Measurements from ENCODE around the gene IL3RA.
"Not testable (repeated sequence)": the region's sequence is repeated elsewhere in the genome, so short reads cannot be mapped to it uniquely, and the experiment has no call there.

The IL3RA gene

GRCh38 chrX:1330605-1331004 lies 6.0 kb upstream of the IL3RA start:
- peak; percentile 47 for DNase-seq (ENCODE audit: low spot score)

- not testable (repeated sequence) for DNase-seq (ENCODE audit: low spot score)
These were observed 4.2 kb upstream of the IL3RA start for GRCh38 chrX:1332433-1332832.

- DNase-seq (ENCODE audit: low spot score): no peak
These were observed 1.7 kb upstream of the IL3RA start for GRCh38 chrX:1334854-1335253.

GRCh38 chrX:1336948-1337779 lies 579 bp downstream of the IL3RA start:
- no peak for DNase-seq (ENCODE audit: low spot score)

- DNase-seq (ENCODE audit: low spot score): no peak
These were observed 5.1 kb downstream of the IL3RA start for GRCh38 chrX:1341545-1342184.

- not testable (repeated sequence) for DNase-seq (ENCODE audit: low spot score)
These were observed 13.0 kb downstream of the IL3RA start for GRCh38 chrX:1349606-1350005.

GRCh38 chrX:1351981-1352714 lies 15.6 kb downstream of the IL3RA start:
- DNase-seq (ENCODE audit: low spot score): no peak

- DNase-seq (ENCODE audit: low spot score): no peak
These were observed 17.7 kb downstream of the IL3RA start for GRCh38 chrX:1354036-1355019.

- DNase-seq (ENCODE audit: low spot score): no peak
These were observed 18.8 kb downstream of the IL3RA start for GRCh38 chrX:1355131-1356046.

- DNase-seq (ENCODE audit: low spot score): no peak
These were observed 21.4 kb downstream of the IL3RA start for GRCh38 chrX:1357993-1358392.

- no peak for DNase-seq (ENCODE audit: low spot score)
These were observed 22.4 kb downstream of the IL3RA start for GRCh38 chrX:1358793-1359476.

GRCh38 chrX:1359477-1359873 lies 22.9 kb downstream of the IL3RA start:
- DNase-seq (ENCODE audit: low spot score): no peak

- DNase-seq (ENCODE audit: low spot score): no peak
These were observed 23.6 kb downstream of the IL3RA start for GRCh38 chrX:1360171-1360570.

- no peak for DNase-seq (ENCODE audit: low spot score)
These were observed 24.7 kb downstream of the IL3RA start for GRCh38 chrX:1361275-1361674.

GRCh38 chrX:1361910-1362309 lies 25.3 kb downstream of the IL3RA start:
- no peak for DNase-seq (ENCODE audit: low spot score)

- not testable (repeated sequence) for DNase-seq (ENCODE audit: low spot score)
These were observed 29.8 kb downstream of the IL3RA start for GRCh38 chrX:1366363-1366762.

GRCh38 chrX:1368385-1368698 lies 31.8 kb downstream of the IL3RA start:
- no peak for DNase-seq (ENCODE audit: low spot score)

GRCh38 chrX:1378306-1378759 lies 41.7 kb downstream of the IL3RA start:
- no peak for DNase-seq (ENCODE audit: low spot score)

GRCh38 chrX:1380672-1381233 lies 44.2 kb downstream of the IL3RA start:
- DNase-seq (ENCODE audit: low spot score): no peak

All from globus pallidus (tissue), 1 donor.